NCI-H2171 (cell line): ENCODE measurements around the gene FBXW11.
"Not testable (repeated sequence)": the region's sequence is repeated elsewhere in the genome, so short reads cannot be mapped to it uniquely, and the experiment has no call there.

Source experiments
- DNase-seq: peaks from one replicate; lab custom pipeline; 2025; lab: John Stamatoyannopoulos, UW

FBXW11 gene

DNA sequence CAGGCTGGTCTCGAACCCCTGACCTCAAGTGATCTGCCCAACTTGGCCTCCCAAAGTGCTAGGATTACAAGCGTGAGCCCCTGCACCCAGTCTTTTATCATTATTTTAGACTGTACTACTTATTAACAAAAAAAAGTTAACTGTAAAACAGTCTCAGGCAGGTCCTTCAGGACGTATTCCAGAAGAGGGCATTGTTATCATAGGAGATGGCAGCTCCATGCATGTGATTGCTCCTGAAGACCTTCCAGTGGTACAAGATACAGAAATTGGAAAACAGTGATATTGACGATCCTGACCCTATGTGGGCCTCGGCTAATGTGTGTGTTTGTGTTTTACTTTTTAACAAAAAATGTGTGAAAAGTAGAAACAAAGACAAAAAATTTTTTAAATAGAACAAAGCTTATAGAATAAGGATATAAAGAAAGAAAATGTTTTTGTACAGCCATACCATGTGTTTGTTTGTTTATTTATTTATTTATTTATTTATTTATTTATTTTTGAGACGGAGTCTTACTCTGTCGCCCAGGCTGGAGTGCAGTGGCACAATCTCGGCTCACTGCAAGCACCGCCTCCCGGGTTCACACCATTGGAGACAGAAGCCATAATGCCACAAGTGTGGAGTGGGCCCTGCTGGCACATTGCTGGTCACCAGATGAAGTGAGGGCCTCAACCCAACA is 13.8 kb upstream of the FBXW11 start:
- not testable (repeated sequence) for DNase-seq

DNA sequence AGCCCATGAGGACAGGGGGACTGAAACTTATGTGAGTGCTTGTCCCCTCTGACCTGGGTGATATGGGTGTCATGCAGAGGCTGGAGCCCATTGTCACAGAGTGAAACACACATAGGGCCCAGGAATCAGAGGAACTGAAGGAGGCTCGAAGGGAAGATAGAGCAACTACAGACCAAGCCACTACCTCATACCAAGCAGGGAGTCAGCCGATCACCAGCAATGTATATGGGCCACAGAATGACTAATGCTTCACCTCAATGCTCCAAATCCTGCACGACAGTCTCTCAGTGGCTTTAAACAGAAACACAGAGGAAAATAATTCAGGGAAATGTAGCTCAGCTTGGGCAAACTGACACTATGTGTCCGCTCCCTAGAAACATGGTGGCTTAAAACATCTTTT is 8.9 kb upstream of the FBXW11 start:
- no peak for DNase-seq

DNA sequence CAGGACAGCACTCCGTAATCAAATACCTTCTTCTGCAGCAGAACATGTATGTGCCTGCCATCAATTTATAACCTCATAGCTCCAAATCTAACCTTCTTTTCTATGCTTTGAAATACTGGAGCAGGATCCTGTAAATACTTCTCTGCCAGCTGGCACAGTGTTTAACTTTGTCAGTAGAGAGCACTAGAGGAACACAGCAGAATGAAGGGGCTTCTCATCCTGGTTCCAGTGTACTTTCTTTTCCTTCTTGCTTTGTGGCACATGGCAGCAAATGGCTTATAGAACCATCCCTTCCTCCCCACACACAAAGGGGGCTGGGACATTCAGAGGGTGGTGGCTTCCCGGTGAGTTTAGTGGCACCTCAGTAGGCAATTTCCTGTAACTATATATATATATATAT is 3.8 kb upstream of the FBXW11 start:
- DNase-seq = no peak

DNA sequence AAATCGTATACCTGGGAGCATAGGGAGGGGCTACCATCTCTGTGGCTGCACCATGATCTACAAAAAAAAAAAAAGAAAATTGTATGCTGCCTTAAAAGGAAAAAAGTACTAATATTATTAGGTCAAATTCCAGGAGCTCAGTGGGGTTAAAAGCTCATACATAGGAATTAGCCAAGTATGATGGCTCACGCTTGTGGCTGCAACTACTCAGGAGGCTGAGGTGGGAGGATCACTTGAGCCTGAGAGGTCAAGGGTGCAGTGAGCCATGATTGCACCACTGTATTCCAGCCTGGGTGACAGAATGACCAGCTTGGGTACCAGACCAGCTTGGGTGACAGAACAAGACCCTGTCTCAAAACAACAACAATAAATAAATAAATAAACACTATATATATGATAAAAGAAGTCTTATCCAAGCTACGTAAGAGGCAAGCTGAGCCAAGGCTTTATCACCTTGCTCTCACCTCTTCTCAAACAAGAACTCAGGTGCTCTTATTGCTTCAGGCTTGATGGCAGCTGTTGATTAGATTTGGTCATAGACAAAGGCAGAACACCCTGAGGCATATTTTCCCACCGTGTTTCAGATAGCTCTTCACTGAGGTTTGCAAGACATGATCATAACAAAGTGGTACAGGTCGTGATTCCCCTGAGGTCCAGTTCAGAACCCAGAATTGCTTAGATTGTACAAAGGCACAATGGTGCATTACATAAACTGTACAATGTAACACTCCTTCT is 3.3 kb upstream of the FBXW11 start:
- DNase-seq = no peak

DNA sequence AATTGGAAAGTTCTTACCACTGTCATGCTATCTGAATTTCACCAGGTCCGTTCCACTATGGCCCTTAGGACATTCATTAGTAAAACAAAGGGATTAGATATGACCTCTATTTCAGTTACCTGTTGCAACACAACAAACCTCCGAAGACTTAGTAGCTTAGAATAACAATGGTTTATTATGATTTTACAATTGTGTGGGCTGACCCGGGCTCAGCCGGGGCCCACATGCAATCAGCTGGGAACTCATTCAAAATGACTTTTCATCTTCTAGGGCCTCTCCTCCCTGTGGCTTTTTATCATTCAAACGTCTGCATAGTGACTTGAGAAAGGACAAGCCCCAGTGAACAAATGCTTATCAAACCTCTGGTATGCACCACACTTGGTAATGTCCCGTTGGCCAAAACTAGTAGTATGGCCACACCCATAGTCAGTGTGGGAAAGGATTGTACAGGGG is 2.3 kb upstream of the FBXW11 start:
- no peak for DNase-seq

DNA sequence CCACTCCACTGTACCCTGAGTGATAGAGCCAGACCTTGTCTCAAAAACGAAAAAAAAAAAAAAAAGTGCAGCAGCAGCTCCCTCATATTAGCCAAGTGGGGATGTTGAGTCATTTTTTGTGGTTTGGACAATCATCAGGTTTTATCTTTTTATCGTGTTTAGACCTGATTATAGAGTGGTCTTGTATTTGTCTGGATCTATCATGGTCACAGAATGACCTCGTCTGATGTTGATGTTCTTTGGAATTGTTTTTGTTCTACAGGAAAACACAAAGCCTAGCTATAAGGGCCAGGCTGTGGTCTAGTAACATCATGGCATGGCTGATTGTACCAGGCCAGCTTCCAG is 1.6 kb upstream of the FBXW11 start:
- no peak for DNase-seq

DNA sequence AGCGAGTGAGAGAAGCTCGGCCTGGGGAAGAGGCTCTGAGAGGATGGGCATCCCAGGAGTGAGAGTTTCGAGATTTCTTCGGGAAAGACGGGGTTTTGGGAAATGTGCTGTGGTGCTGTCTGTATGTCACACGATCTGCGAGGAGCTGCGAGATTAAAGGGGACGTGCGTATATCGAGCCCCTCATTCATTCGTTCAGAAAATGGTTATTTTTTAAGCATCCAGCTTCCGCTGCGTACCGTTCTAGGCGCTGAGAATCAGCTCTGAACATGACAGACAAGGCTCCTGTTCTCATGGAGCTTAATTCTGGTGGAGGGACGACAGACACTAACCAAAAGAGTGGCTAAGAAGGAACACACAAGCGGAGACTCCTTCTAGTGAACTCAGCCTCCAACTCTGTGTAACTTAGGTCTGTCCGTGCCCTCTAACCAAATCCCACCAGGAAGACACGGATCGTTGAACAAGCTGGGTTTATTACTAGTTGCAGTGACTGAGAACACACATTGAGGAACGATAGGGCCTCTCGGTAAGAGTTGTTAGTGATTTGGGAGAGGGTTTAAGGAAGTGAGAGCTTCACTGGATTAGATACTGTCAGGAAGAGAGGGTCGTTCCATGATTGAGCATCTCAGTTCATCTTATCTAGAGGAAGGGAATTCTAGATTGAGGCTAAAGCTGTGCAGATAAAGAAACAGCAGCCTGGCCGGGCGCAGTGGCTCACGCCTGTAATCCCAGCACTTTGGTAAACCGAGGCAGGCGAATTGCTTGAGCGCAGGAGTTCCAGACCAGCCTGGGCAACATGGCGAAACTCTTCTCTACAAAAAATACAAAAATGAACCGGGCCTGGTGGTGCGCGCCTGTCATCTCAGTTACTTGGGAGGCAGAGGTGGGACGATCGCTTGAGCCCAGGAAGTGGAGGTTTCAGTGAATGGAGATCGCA is 1.0 kb upstream of the FBXW11 start:
- no peak for DNase-seq

DNA sequence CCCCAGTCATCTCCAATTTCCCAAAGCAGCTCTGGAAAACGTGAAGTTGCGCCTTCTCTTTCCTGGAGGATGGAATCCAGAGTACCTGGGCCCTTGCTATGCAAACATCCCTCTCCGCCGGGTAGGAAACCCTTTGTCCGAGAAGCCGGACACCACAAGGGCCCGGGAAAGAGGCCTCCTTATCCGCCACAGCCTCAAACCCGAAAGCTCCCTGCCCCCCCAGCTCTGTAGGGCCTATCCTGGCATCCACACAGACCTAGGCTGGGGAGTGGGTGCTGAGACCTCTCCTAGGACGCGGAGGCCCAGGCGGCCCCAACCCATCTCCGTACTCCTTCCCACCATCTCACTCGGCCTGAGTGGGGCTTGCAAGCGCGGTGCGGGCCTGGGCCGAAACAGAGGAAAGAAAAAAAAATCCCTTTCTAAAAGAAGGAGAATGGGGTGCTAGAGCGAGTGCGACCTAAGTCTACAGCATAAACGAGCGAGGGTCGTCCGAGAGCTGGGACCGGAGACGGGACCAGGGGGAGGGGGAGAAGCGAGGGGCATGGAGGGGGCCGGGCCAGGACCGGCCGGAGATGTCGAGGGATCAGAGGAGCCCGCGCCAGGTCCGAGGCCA is 624 bp downstream of the FBXW11 start:
- DNase-seq = no peak

DNA sequence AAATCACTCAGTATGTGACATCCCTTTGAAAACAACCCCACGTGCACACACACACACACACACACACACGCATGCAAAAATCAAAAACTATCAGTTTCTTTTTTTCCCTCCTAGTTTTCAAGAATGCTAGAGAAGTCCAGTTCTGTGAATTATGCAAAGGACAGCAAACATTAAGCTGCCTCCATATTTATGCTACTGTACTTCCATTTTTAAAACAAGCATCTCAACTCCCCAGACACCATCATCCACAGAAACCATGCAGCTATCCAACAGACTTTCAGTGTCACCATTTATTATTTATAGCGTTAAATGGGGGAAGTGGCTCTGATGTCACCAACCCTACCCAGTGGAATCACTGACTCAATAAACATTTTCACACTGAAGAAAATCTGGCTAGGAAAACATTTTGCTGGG is 1.6 kb downstream of the FBXW11 start:
- no peak for DNase-seq

DNA sequence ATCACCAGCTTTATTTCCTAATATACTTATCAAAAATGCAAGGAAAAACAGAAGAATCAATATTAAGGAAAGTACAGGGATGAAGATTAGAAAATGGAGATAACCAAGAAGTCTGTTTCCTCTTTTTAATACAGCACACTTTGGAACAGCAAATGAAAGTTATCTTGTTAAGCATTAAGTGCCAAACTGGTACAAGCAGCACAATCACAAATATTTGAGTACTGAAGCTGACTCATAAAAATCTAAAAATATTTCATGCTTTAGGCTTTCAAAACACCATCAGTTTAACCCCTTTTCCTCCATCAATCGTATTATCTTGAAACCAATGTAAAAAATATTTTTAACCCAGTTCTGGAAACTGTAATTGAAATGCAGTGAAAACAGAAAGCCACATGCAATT is 2.7 kb downstream of the FBXW11 start:
- no peak for DNase-seq

DNA sequence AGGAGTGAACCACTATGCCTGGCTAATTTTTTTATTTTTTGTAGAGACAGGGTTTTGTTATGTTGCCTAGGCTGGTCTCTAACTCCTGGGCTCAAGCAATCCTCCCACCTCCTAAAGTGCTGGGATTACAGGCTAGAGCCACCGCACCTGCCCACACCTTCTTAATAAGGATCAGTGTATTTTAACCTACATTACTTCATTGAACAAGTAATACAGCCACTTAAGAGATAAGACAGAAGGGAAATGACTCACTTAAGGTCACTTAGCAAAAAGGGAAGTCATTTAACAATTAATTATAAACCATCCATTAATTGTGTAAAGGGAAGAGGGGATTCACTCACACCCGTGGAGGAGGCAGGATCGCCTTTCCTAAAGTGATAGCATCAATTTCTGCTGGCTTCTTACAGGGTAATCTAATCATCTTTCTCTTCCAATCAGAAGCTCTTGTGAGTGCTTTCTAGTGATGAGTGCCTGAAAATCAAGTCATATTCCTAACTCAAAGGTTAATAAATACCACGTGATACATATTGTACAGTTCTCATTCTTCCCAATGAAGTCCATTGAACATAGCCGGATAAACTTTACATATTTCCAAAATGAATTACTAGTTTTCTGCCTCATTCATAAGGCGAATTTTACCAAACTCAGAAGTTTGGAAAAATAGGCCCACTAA is 3.5 kb downstream of the FBXW11 start:
- DNase-seq = no peak

DNA sequence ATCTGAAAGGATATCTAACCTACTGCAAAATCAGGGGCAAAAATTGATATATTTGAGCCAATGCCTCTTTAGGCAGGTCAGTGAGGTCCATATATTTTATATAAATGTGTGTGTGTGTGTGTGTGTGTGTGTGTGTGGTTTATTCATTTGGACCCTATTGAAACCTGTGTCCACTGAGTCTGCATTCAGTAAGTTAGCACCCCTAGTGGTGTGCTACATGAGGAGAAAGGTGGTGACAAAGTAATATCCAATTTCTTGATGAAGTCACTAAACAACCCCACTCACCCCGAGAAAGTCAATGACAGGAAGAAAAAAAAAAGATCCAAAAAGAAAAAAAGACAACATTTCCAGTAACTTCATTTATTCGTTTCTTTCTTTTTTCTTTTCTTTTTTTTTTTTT is 4.1 kb downstream of the FBXW11 start:
- DNase-seq = no peak

DNA sequence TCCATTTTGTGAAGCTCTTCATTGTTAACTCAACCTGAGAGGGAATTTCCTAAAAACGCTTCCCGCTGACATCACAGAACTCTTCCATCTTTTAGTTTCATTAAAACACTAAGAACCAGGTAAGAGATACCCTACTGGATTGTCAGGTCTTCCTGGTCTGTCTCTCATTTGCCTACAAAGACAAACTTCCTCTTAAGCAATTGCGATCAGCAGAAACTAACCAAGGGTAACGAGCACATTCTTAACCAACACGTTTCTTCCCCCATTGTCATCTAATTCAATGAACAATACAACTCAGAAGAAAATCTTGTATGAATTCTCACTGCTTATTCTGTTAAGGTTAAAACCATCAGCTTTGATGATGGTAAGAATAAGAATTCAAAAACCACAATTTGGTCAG is 6.6 kb downstream of the FBXW11 start:
- DNase-seq = no peak

DNA sequence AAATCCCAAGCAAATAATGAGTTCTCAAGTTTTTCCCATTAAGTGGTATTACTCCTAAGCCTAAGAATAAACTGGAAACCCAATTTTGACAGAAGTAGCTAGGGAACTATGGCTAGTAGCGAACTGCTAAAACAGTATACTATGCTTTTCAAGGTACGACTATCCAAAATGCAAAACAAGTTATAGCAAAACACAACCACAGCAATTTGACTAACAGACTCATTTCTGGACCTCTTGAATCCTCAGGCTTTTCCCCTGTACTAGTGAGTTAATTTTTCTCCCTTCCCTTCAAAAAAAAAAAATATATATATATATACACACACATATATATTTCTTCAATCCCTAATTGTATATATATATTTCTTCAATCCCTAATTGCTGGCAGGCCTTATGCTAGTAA is 7.3 kb downstream of the FBXW11 start:
- no peak for DNase-seq

DNA sequence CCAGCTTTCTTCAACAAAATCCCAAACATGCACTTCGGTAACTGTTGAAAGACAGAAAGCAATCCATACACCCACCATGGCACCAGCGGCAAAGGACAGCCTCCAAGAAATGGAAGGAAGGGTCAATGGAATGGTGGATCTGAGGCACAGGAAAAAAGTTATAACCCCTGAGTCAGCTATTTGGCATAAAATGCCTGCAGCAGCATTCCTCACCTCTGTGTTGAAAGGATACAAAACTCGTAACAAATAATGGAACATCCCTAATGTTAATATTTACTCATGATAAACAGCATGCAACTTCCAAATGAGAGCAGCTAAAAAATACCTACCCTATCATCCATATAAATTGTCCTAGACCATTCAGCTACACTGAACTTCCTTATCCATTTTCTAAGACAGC is 9.4 kb downstream of the FBXW11 start:
- DNase-seq = no peak

DNA sequence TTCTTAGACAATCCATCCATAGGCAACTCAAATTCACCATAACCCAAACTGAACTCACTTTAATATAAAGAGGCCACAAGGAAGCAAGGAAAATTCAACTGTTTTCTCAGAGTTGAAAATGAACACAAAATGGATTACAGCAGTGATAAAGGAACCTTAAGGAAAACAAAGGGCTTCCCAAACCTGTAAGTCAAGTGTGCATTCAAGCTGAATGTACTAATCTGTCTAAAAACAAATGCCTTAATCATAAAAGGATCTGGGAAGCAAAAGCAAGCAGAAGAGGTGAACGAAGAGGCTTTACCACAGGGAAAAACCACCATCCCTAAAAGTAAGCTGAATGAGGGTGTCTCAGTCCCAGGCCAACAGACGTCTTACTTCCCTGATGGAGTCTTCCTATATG is 13.6 kb downstream of the FBXW11 start:
- DNase-seq = no peak

DNA sequence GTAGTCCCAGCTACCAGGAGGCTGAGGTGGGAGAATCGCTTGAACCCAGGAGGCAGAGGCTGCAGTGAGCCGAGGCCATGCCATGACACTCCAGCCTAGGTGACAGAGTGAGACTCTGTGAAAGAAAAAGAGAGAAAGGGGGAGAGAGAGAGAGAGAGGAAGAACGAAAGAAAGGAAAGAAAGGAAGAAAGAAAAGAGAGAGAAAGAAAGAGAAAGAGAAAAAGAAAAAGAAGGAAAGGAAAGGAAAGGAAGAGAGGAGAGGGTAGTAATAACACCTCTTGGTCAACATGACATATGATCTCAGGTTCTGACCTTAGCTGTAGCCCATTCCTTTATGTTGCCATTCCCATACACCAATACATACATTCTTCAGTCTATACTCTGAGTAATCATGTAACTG is 14.1 kb downstream of the FBXW11 start:
- DNase-seq = no peak

DNA sequence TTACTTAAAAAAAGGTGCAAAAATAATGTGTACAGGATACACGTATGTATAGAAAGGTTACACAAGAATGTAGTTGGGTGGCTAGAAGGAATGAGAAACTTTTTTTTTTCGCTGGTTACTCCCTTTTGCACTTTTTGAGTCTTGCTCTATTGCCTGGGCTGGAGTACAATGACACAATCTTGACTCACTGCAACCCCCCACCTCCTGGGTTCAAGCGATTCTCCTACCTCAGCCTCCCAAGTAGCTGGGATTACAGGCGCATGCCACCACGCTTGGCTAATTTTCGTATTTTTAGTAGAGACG is 15.8 kb downstream of the FBXW11 start:
- no peak for DNase-seq

DNA sequence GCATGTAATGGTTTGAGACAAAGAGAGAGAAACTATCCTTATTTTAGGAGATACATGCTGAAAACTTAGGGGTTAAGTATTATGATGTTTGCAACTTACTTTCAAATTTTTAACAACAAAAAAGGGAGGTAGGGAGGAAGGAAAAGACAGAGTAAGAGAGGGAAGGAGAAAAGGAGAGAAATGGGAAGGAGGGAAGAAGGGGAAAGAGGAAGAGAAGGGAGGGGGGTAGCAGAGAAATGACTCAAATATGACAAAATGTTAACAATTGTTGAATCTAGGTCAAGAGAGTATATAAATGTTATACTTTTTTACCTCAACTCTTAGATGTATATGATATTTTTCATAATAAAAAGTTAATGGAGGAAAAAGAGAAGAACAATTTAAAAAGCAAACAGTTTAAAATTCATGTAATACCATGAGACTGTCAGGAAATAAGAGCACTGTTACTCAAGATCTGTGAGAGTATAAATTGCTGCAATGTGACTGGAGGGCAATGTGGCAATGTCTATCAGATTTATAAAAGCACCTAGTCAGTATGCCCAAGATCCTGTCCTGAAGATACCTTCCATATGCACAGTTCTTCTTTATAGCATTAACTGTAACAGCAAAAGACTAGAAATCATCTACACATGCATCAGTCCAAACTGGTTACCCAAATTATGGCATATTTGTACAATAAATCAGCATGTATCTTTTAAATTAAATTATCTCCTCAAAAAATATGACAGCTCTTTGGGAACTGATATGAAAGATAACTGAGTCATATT is 16.3 kb downstream of the FBXW11 start:
- DNase-seq = no peak

DNA sequence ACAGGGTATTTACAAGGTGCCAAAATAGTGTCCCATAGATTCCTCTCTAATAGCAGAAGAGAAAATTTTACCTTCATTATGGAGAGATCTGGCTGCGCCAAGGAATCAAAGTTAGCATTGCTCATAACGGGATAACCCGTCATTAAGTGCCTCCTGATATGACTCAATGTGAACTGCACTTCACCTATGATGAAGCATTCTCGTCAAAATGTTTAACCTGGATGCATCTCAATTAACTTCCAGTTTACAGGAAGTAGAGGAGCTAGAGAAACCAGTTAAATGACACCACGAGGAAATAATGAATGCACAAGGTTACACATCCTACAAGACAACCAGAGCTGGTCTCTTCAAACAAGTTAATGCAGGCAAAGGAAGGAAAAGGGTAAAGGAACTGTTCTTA is 17.2 kb downstream of the FBXW11 start:
- no peak for DNase-seq

DNA sequence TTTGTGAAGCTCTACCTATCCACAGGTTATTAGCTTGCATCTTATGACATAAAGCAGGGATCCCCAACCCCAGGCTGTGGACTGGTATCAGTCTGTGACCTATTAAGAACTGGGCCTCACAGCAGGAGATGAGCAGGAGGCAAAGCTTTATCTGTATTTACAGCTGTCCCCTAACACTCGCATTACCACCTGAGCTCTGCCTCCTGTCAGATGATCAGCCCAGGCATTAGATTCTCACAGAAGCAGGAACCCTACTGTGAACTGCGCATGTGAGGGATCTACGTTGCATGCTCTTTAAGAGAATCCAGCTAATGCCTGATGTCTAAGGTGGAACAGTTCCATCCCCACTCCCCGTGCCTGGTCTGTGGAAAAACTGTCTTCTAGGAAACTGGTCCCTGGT is 19.7 kb downstream of the FBXW11 start:
- no peak for DNase-seq
